Measurements from ENCODE around the gene DNAJC5.
A peak's percentile ranks its signal among the peaks of the same experiment; 100 is the strongest.
"Not testable (repeated sequence)": the region's sequence is repeated elsewhere in the genome, so short reads cannot be mapped to it uniquely, and the experiment has no call there.

The DNAJC5 gene

DNA sequence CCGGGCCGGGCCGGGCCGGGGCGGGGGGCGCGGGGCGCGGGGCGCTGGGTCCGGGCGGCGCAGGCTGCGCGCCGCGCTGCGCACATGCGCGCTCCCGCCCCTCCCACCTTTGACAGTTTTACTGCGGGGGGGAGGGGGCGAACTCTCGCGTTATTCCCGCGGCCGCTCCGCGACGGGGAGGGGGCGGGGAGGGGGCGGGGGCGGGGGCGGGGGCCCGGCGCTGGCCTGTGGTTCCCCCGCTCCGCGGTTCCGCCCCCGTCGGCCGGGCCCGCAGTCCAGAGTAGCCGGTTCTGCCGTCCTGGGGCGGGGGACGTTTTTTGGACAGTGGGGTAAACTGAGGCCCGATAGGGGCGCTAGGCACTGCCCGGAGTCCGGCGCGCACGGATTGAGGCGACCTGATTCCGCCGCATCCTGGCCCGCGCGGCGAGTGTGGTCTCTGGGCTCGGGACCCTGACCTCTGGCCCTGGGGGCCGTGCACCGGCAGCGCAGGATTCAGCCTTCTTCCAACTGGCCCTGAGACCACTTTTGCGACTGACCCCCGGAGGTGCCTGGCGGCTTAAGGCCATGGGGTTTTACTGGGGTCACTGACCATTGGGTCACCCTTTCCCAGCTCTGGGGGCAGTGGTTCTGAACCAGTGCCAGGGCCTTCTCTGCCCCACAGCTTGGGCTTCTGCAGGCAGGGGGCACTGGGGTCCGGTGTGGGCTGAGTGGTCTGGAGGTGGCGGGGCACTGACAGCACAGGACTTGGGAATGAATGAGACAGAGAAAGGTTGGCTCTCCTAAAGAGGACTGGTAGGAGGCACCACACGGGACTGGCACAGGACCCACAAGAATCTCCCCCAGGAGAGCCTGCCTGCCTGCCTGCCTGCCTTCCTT lies 75.2 kb downstream of the DNAJC5 start, which contains the start of gene ZNF512B:
Gene ZNF512B, minus strand, starts transcription at position 93 of the 876 bp plus-strand sequence. CDS start 1,980 bp downstream, outside the sequence.
- DNase-seq (ENCODE audit: low spot score in 2 of 2) = peak in 1 of 2 donors; percentile 21

DNA sequence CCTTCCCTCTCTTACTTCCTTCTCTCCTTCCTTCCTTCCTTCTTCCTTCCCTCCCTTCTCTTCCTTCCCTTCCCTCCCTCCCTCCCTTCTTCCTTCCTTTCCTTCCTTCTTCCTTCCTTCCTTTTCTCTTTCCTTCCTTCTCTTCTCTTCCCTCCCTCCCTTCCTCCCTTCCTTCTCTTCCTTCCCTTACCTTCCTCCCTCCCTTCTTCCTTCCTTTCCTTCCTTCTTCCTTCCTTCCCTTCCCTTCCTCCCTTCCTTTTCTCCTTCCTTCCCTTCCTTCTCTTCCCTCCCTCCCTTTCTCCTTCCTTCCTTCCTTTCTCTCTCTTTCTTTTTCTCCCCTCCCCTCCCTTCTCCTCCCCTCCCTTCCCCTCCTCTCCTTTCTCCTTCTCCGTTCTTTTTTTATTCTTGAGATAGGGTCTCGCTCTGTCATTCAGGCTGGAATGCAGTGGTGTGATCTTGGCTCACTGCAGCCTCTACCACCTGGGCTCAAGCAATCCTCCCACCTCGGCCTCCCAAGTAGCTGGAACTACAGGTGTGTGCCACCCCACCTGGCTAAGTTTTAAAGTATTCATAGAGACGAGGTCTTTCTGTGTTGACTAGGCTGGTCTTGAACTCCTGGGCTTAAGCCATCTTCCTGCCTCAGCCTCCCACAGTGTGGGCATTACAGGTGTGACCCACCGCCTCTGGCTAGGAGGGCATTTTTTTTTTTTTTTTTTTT lies 75.9 kb downstream of the DNAJC5 start:
- peaks cover 8% of the 10 kb centered on the region for H3K36me3 Mint-ChIP-seq
- peaks cover 4% of the 10 kb centered on the region for H3K27me3 Mint-ChIP-seq
- DNase-seq (ENCODE audit: low spot score in 2 of 2) (no peak), ATAC-seq (ENCODE audit: low read depth) (no peak)
- peak overlapping the region; percentile 83 for H3K4me3 Mint-ChIP-seq
- H3K9me3 Mint-ChIP-seq = peaks cover 3% of the 10 kb centered on the region
- H3K27ac Mint-ChIP-seq = peak overlapping the region; percentile 84
- H3K4me1 Mint-ChIP-seq = peaks cover 16% of the 10 kb centered on the region

More for the DNA sequence above, 75.2 kb downstream of the DNAJC5 start, which contains the start of gene ZNF512B:
- peaks cover 3% of the 10 kb centered on the region for H3K9me3 Mint-ChIP-seq
- H3K36me3 Mint-ChIP-seq = peaks cover 10% of the 10 kb centered on the region
- peaks cover 4% of the 10 kb centered on the region for H3K27me3 Mint-ChIP-seq
- peak within 1 kb of the TSS; percentile 83 for H3K4me3 Mint-ChIP-seq
- peak within 1 kb of the TSS; percentile 84 for H3K27ac Mint-ChIP-seq
- H3K4me1 Mint-ChIP-seq = peaks cover 16% of the 10 kb centered on the region
- ATAC-seq (ENCODE audit: low read depth) = peak; percentile 52

DNA sequence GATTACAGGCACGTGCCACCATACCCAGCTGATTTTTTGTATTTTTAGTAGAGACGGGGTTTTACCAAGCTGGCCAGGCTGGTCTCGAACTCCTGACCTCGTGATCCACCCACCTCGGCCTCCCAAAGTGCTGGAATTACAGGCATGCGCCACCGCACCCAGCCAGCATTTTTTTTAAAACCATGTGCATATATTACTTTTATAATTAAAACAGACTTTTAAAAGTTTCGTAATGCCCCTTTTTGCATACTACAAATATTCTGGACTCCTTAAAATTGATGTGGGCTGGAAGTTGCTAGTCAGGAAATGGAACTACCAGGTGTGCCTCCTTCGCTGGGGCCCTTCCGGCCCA lies 77.0 kb downstream of the DNAJC5 start:
- DNase-seq (ENCODE audit: low spot score in 2 of 2); ATAC-seq (ENCODE audit: low read depth); H3K9me3 Mint-ChIP-seq; H3K27ac Mint-ChIP-seq; H3K27me3 Mint-ChIP-seq; H3K4me3 Mint-ChIP-seq: not testable (repeated sequence)
- H3K4me1 Mint-ChIP-seq = peaks cover 24% of the 10 kb centered on the region
- peaks cover 12% of the 10 kb centered on the region for H3K36me3 Mint-ChIP-seq

DNA sequence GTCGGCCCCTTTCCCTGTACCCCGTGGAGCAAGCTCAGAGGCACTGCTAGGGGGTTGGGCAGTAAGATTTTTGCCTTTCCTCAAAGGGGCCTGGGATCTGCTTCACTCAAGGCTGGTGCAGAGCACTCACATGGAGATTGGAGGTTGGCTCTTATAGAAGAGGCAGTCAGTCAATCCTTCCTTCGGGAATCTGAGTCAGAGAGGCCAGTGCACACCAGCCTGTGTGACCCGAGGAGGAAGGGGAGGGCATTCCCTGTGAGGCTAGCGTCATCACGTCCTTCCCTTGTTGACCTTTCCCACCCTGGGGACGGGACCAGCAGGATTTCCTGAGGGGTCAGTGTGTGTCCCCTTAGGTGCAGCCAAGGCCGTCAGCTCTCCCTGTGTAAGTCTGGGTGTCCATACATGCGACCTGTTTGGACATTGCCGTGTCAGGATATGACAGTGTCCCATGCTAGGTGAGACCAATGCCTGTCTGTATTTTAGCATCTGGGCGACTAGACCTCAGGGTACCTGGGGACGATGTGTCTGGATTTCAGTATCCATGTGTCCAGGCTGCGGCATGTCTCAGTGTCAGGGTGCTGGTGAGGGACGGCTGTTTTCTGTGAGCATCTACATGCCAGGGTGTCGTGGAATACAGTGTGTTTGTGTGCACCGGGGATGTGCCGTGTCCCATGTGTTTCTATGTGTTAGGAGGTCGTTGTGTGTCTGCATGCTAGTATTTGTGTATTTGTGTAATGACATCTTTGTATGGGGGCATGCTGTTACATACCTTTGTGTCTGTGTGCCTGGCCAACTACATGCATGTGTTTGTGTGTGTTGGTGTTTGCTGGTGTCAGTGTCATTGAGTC lies 77.6 kb downstream of the DNAJC5 start:
- ATAC-seq (ENCODE audit: low read depth) (no peak), DNase-seq (ENCODE audit: low spot score in 2 of 2) (peak in 1 of 2 donors; percentile 11)
- Mint-ChIP-seq H3K9me3 (no peaks in the 10 kb centered on the region), H3K4me1 (peaks cover 25% of the 10 kb centered on the region), H3K27ac (no peak overlapping the region), H3K27me3 (peaks cover 4% of the 10 kb centered on the region), H3K4me3 (no peak overlapping the region), H3K36me3 (peaks cover 12% of the 10 kb centered on the region)

DNA sequence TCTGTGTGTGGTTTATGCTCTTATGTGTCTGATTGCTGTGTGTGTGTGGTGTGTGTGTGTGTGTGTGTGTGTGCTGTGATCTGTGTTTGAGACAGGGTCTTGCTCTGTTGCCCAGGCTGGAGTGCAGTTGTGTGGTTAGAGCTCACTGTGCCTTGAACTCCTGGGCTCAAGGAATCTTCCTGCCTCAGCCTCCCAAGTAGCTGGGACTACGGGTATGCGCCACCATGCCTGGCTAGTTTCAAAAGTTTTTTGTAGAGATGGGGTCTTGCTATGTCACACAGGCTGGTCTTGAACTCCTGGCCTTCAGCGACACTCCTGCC lies 78.2 kb downstream of the DNAJC5 start:
- ATAC-seq (ENCODE audit: low read depth) (no peak), DNase-seq (ENCODE audit: low spot score in 2 of 2) (no peak)
- Mint-ChIP-seq H3K27ac (no peak overlapping the region), H3K36me3 (peaks cover 12% of the 10 kb centered on the region), H3K27me3 (peaks cover 4% of the 10 kb centered on the region), H3K4me3 (no peak overlapping the region), H3K4me1 (peaks cover 27% of the 10 kb centered on the region), H3K9me3 (no peaks in the 10 kb centered on the region)

DNA sequence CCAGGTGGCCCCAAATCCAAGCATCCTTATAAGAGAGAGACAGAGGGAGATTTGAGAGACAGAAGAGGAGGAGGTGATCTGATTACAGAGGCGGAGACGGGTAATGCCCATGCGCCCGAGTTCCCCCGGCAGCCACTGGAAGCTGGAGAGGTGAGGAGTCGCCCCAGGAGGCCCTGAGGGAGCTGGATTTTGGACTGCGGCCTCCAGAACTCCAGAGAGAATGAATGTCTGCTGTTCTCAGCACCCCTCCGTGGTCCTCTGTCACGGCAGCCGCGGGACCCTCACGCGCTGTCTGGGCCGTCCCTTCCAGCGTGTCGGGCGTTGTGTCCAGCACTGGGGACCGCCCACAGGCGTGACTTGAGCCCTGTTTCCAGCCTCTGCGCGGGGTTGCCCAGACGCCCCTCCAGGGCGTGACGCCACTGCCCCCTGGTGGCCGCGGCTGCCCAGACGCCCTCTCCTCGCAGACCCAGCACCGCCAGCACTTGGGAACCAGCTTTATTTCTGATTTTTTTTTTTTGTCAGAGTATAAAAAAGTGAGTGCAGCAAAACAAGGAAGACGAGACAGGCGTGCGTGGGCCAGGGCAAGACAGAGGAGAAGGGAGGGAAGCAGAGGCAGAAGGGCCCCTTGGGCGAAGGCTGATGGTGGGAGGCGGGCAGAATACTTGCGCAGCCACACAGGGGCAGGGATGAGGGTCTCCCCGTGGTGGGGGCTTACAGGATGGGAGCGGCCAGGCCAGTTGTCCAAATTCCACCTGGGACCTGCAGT lies 78.9 kb downstream of the DNAJC5 start:
- no peaks in the 10 kb centered on the region for H3K9me3 Mint-ChIP-seq
- no peak overlapping the region for H3K4me3 Mint-ChIP-seq
- H3K27me3 Mint-ChIP-seq = peaks cover 4% of the 10 kb centered on the region
- H3K4me1 Mint-ChIP-seq = peaks cover 27% of the 10 kb centered on the region
- DNase-seq (ENCODE audit: low spot score in 2 of 2) (peak; percentile 86 to 95), ATAC-seq (ENCODE audit: low read depth) (peak; percentile 76)
- H3K27ac Mint-ChIP-seq = no peak overlapping the region
- peaks cover 12% of the 10 kb centered on the region for H3K36me3 Mint-ChIP-seq

DNA sequence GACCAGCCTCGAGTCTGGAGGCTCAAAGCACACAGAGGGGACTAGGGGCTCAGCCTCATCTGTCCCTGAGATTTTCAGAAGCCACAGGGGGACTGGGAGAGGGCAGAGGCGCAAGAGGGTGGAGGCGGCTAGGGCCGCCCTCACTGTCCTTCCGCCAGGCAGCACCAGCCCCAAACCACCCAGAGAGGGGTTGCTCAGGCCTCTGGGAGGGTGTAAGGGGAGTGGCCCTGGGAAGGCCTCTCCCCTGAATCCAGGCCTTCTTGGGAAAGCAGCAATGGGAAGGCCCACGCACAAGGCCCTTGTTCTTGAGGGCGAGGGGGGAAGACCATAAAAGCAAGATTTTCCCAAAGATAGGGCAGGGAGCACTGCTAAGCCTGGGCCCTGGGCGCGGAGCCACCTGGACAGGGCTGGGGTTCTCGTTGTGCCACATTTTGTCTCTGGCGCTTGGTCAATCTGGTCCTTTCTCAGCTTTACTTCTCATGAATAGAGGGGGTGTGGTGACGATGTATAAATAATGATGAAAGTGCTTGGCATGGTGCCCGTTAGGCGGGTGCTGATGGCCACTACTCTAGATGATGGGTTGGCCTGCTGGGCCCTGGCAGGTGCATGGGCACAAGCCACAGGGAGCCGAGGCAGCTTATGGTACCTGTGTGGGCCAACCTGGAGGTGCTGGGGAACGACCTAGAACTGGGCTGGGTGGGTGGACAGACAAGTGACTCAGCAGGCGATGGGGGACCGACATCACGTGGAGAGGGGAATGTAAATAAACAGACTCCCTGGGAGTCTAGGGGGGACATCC lies 79.7 kb downstream of the DNAJC5 start:
- Mint-ChIP-seq H3K4me3 (no peak overlapping the region), H3K36me3 (peaks cover 12% of the 10 kb centered on the region), H3K9me3 (no peaks in the 10 kb centered on the region), H3K4me1 (peaks cover 26% of the 10 kb centered on the region), H3K27ac (no peak overlapping the region), H3K27me3 (peaks cover 4% of the 10 kb centered on the region)
- ATAC-seq (ENCODE audit: low read depth) (no peak), DNase-seq (ENCODE audit: low spot score in 2 of 2) (peak in 1 of 2 donors; percentile 11)

DNA sequence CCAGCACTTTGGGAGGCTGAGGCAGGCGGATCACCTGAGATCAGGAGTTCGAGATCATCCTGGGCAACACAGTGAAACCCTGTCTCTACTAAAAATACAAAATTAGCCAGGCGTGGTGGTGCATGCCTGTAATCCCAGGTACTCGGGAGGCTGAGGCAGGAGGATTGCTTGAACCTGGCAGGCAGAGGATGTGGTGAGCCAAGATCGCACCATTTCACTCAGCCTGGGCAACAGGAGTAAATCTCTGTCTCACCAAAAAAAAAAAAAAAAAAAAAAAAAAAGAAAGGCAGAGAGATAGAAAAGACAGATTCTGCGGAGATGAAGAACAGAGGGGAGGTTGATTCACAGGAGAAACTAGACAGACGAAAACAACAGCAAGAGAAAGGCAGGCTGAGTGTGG lies 81.6 kb downstream of the DNAJC5 start:
- H3K4me3 Mint-ChIP-seq = peak overlapping the region; percentile 59

DNA sequence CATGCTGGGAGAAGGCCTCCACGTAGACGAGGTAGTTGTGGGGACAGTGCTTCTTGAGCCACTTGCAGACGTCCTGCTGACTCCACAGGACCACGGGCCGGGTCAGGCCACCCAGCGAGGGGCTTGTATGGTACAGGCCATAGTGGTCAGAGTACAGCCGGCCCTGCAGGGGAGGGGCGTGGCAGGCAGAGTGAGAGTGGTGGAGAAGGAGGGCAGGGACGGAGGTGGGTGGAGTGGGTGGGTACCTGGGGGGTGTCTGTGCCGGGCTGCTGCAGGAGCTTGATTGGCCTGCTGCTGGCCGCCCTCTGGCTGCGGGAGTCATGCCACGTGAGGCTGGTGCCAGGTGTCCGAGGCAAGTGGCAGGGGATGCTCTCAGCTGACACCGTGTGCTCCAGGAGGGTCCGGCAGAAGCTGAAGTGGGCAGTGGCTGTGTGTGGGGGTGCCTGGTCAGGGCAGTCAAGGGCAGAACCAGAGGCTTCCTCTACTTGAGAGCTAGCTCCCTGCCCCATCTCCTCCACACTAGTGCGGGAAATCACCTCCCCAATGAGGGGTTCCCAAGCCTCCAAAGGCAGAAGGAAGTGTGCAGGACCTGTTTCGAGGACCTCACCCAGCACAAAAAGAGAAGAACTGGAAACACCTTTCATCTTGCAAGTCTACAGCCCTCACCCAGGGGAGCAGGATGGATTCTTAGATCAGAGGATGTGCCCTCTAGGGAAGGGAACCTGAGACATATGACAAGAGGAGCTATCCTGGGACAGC lies 82.2 kb downstream of the DNAJC5 start:
- DNase-seq (ENCODE audit: low spot score in 2 of 2) (peak in 1 of 2 donors; percentile 13), ATAC-seq (ENCODE audit: low read depth) (no peak)
- peak overlapping the region; percentile 59 for H3K4me3 Mint-ChIP-seq
- peaks cover 15% of the 10 kb centered on the region for H3K36me3 Mint-ChIP-seq
- peaks cover 37% of the 10 kb centered on the region for H3K4me1 Mint-ChIP-seq
- no peaks in the 10 kb centered on the region for H3K27me3 Mint-ChIP-seq
- peak overlapping the region; percentile 72 for H3K27ac Mint-ChIP-seq
- no peaks in the 10 kb centered on the region for H3K9me3 Mint-ChIP-seq

More for the DNA sequence above, 81.6 kb downstream of the DNAJC5 start:
- not testable (repeated sequence) for H3K27me3 Mint-ChIP-seq; H3K27ac Mint-ChIP-seq; ATAC-seq (ENCODE audit: low read depth); H3K9me3 Mint-ChIP-seq; DNase-seq (ENCODE audit: low spot score in 2 of 2)
- Mint-ChIP-seq H3K36me3 (peaks cover 12% of the 10 kb centered on the region), H3K4me1 (peaks cover 33% of the 10 kb centered on the region)

DNA sequence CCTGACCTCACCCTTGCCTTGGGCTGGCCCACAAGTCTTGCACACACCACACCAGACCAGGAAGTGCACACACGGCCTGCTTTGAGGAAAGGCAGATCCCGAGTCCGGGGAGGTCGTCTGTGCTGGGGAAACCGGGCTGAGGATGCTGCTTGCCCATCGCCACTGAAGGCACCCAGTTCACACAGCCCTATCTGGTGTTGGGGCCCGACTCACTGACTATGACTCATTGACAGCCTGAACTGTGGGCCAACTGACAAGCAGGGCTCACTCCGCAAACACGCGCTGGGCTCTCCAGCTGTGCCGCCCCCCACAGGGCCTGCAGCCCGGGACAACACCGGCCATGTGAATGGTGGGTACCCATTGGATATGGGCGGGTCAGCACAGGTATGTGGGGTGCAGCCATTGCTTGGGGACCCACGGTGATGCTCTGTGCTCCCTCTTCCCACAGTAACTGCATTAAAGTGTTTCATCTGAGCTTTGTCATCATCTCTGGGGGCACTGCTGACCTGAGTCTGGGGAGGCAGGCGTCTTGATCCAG lies 82.9 kb downstream of the DNAJC5 start:
- peak overlapping the region; percentile 94 for H3K4me3 Mint-ChIP-seq
- ATAC-seq (ENCODE audit: low read depth) = no peak
- H3K27me3 Mint-ChIP-seq = no peaks in the 10 kb centered on the region
- peak overlapping the region; percentile 72 for H3K27ac Mint-ChIP-seq
- H3K36me3 Mint-ChIP-seq = peaks cover 20% of the 10 kb centered on the region
- H3K9me3 Mint-ChIP-seq = no peaks in the 10 kb centered on the region
- peaks cover 43% of the 10 kb centered on the region for H3K4me1 Mint-ChIP-seq
- DNase-seq (ENCODE audit: low spot score in 2 of 2) = peak in 1 of 2 donors; percentile 18

DNA sequence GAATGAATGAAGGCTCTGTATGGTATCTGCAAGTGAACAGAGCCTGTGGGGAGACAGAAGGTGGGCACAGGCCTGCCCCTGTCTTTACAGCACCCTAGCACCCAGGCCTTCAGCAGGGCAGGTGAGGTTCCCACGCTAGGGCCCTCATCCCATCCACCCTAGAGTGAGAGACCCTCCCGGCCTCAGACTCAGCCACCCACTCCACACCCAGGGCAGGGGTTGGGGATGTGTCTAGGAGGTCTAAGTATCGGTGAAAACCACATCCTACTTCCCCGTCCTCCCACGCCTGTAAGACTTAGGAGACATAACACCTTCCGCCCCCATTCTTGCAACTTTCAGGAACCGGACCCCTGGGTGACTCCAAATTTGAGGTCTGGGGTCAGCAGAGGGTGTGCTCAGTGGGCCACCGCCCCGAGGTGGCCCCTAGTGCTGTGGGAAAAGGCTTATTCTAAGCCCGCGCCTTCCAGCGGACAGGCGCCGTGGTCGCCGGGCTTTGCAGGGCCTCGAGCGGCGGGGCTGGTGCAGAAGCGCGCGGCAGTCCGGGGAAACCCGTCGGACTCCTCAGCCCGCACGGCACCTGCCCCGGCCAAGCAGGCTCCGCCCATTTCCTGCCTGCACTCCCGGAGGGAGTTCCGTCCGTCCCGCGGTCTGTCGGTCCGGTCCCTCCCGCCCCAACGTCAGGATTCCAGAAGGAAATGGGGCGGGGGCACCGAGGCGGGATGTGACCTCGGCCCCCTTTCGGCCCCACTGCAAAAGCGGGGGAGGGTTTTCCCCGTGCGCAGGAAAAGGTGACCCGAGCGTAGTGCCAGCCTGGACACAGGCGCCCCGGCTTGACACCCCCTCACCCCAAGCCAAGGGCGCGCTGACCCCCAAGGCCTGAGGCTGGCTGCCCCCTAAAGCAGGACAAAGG lies 83.6 kb downstream of the DNAJC5 start:
- DNase-seq (ENCODE audit: low spot score in 2 of 2) (peak; percentile 49 to 56), ATAC-seq (ENCODE audit: low read depth) (peak; percentile 24)
- H3K4me1 Mint-ChIP-seq = peaks cover 45% of the 10 kb centered on the region
- peak overlapping the region; percentile 72 for H3K27ac Mint-ChIP-seq
- H3K9me3 Mint-ChIP-seq = no peaks in the 10 kb centered on the region
- H3K4me3 Mint-ChIP-seq = peak overlapping the region; percentile 94
- H3K36me3 Mint-ChIP-seq = peaks cover 24% of the 10 kb centered on the region
- no peaks in the 10 kb centered on the region for H3K27me3 Mint-ChIP-seq
